DMS153 (cell line): ENCODE results near the gene EHD4.

ENCODE experiments used
- DNase-seq: peaks from one replicate; lab custom pipeline; 2025; lab: John Stamatoyannopoulos, UW

Gene EHD4

DNA sequence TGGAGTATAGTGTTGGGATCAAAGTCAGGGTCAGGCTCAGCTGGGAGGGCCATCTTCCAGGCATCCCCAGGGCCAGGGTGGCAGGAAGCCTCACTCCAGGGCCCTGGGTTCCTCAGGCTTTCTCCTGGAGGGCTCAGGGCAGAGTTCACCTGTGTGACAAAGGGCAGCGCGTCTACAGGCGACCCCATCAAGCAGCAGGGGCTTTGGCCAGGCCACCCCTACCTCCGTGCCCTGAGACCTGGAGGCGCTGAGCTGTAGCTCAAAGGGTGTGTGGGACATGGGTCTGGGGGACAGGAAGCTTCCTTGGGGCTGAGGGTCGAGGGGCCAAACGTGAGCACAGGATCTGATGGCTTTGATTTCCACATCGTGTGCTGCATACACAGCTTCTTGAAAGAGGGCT is 91.3 kb downstream of the EHD4 start:
- no peak for DNase-seq

DNA sequence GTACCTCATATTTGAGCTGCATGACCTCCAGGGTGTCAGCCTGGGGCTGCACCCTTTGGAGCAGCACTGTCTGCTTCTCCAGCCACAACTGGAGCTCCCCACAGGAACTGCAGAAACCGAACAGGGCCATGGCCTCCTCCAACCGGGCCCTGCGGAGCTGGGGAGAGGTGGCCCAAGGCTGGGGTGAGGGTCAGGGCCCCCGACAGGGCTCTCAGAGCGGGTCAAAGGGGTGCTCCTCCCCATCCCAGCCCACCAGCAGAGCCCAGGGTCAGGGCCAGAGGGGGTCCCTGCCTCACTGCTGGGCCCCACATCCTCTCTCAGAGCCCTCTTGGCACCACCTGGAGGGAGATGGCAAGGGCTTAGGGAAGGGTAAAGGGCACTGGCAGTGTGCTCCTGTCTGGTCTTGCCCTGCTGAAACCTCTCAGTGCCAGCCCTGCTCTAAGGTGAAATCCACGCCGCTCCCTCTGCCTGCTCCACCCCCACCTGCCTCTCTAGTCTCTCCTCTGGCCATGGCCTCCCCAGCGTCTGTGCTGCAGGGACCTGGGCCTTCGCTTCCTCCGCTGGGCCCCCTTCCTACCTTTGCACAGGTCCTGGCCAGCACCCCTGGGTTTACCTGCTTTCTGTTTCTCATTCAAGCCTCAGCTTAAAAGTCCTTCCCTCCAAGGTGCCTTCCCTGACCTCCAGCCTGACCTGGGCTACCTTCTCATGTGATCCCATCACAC is 92.0 kb downstream of the EHD4 start:
- DNase-seq = no peak

DNA sequence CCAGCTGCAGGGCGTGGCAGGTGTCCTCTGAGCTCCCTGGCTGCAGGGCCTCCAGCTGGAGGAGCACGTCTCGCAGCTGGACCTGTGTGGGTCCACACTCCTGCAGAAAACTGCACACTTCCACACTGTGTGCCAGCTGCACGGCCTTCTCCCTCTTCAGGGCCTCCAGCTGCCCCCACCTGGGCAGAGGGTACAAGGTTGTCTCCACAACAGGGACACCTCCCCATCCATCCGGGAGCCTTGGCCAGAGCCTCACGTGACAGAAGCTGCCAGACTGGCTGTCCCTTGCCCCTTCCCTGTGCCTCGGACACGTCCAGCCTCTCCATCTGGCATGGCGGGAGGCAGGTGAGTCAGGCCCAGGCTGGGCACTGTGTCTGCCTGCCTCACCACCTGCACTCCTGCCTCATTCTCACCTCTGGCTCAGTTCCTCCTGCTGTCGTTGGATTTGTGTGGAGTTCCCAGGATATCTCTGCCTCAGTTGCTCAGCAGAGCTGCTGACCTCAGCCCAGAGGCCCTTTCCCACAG is 93.0 kb downstream of the EHD4 start:
- DNase-seq = no peak

DNA sequence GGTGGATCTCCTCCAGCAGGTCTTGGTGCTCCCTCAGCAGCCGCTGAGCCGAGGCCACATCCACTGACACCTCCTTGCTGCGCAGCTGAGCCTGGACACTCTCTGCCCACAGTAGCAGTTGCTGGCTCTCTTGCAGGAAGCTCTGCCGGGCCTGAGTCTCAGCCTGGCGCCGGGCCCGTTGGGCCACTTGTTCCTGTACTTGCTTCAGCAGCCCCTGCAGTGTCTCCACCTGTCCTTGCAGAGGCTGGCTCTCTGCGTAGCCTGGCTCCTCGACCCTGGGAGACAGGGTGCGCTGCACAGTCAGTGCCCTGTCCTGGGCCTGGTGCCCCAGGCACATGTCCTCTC is 94.0 kb downstream of the EHD4 start:
- DNase-seq = no peak

DNA sequence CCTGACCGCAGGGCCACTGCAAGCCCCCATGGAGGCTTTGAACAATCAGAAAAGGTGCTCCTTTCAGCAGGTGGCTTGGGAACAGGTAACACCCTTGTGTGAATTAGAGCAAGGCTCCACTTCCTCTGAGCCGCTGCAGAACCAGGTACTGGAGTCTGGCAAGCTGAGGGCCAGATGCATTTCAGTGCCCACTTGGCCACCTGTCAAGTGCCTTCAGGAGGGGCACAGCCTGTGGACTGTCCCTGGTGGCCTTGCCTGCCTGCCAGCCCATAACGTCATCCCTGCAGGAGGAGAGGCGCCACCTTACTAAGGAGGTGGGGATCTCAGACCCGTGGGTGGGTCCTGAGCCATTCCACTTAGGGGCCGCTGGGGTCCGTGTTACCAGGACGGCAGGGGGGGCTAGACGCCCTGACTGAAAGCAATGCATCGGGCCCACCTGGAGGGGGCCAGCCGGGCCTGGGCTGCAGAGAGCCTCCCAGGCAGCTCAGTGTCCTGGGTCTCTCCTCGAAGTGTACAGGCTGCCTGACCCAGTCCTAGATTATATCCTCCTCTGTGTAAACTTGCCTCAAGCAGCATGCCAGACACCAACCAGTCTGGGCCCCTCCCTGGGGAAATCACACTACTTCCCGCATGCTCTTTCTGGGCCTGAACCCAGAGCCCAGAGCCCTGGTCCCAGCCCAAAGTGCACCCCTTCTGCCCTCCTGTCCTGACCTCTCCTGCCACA is 94.6 kb downstream of the EHD4 start:
- no peak for DNase-seq

DNA sequence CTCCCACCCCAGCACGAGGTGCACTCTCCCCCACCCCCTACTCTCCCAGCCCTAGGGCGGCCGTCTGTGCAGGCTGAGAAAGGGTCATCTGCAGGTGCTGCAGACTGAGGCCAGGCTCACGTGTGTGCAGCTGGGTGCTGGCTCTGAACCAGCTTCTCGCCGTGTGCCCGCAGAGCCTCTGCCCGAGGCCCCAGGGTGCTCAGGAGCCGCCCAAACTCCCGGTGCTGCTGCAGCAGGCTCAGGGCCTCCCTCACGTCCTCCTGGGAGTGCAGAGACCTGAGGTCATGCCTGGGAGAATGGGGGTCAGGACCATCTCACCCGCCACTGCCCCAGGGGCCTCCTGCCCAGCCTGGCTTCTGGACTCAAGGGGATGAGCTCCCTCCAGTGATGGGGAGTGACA is 95.7 kb downstream of the EHD4 start:
- DNase-seq = no peak

DNA sequence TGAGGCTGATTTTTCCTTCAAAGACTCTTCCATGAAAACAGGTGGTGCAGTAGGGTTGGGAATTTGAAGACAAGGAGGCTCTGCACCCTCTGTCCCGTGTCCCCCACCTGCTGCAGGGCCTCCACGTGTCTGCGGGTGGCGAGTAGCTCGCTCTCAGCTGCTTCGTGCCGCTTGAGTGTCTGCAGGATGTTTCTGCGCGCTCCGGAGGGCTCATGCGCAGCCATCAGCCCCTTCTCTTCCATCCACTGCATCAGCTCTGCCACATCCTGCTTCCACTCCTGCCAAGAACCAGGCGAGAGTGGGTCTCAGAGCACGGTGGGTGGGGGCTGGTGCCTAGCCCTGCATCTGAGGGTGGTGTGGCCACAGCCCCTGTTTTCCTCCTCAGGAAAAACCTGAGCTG is 96.3 kb downstream of the EHD4 start:
- no peak for DNase-seq

DNA sequence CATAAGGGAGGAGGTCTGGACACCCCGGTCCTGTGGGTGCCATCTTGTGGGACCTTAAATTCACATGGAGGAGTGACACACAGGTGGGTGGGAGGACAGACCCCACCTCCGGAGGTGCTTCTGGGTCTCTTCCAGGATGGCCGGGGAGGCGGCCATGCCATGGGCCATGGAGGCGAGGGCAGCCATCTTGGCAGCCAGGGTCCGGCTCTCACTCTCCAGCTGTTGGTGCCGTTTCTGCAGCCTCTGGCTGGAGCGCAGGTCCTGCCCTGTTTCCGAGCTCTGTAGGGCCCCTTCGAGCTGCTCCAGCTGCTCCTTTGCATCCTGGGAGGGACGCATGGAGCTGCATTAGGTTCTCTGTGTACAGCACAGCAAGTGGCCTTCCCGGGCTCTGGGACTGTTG is 97.6 kb downstream of the EHD4 start:
- no peak for DNase-seq

DNA sequence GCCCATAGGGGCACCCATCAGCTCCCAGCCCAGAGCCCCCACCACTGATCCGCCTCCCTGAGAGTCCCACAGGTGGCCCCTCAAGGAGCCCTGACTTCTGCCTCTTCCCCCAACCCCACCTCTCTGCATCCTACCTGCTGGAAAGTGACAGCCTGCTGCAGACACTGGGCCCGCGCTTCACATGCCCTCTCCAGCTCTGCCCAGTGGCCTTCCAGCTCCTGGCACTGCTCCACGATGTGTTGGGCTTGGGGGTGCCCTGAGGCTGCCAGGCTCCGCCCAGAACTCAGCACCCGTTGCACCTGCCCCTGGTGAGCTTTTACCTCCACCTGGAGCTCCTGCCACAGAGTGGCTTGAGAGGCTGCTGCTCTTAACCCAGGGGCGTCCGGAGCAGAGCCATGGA is 98.6 kb downstream of the EHD4 start:
- no peak for DNase-seq

DNA sequence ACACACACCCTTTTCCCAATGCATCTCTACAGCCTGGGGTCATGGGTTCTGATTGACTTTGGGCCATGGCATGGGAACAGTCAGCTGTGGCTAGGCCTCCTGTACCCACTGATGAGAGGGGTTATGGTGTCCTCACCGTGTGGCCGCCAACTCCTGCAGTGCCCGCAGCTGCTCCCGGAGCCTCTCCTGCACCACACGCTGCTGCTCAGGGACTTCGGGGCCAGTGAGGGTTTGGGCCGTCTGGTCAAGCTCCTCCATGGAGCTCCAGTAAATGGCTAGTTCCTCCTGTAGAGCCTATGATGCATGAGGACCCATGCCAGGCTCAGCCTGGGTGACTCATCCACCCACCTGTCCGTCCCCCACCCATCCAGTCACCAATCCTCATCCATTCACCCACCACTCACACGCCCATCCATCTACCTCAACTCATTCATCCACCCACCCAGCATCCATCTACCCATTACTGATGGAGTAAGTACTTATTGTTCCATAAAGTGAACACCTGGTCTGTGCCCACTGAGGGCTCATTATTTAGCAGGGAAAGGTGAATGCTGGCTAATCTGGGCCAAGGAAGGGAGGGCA is 100.1 kb downstream of the EHD4 start:
- DNase-seq = no peak

DNA sequence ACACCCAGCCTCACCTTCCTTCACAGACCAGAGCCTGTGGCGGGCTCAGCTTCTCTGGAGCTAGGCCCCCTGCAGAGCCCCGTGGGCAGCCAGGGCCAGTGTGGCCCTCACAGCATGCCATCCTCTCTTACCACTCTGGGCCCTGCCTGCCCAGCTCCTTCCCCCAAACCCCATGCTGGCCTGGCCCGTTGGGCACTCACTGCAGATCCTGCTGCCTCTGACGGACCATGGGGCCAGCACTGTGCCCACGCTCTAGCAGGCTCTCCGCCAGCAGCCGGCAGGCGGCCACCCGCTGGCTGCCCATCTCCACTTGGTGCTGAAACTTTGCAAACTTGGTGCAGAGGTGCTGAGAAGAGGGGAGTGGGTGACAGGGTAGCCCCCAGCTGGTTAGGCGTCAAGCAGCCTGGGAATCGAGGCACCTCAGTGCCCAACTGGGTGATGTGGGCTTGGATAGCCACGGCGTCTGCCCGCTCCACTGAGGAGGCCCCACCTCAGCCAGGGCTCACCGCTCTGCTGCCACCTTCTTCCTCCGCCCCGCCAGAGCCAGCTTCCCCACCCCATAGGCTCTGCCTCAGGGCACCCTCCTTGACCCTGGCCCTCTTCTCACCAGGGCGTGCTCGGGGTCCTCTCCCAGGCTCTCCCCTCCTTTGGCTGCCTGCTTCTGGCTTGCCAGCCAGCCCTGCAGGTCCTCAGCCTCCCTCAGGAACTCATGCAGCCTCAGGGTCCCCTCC is 101.0 kb downstream of the EHD4 start:
- DNase-seq = no peak

DNA sequence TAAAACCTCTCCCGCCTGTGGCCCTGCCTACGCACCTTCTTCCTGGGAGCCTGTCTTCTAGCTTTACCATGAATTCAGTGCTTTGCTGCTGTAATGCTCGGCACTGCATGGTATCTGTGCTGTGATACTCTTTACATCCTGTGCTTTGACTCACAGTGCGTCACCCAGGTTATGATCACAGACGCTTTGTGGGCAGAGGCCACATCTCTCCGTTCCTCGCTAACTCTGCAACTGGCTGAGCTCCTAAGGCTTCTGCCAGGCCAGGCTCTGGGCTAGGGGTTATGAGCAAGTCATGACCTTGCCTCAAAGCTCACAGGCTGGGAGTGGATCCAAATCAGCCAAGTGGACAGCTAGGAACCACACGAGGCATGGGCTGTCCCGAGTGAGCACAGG is 101.7 kb downstream of the EHD4 start:
- DNase-seq = no peak

DNA sequence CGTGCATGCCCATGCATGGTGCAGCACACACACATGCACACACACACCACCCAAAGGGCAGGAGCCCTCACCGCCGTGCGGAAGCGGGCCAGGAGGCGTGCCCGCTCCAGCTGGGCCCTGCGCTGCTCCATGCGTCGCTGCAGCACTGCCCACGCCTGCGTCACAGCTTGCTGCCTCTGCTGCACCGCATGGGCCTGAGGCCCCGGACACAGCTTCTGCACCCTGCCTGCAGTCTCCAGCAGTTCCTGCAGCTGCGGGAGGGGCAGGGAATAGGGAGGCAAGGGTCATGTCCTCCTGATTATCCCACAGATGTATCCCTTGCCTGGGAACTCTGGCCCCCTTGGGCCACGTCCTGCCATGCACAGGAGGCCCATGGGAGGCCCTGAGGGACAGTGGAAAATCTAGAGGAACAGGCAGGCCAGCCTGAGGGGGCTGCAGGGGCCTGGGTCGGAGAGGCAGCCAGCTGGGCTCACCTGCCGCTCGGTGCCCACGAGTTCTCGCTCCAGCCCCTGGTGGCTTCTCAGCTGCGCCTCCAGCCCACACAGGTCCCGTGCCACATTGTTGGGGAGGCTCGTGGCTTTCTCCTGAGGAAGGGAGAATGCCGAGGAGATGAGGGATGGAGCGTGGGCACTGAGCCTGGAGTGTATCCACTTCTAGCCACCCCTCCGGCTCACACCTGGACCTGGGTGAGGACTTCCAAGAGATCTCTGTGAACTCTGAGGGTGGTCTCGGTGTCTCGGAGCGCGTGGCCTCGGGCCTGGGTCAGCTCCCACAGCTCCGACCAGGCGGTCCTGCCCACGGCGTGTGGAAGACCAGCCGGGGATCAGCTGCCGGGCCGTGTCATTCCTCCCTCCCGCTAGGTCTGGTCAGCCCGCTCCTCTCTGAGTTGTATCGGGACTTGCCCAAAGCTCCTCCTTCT is 102.3 kb downstream of the EHD4 start:
- DNase-seq = no peak

DNA sequence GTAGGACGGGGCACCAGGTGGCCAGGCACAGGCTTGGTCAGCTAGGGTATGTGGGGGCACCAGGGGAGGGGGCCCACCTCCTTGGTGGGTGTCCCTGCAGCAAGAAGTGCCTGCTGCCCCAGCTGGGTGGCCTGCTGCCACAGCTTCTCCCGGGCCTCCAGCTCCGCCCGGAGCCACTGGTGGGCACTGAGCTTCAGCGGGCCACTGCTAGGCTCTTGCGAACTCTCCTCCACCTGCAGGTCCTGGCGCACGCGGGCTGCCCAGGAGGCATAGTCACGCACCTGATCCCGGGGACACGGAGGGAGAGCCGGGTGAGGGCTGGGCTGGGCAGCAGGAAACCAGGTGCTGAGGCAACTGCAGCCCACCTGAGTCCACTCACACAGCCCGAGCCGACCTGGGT is 104.0 kb downstream of the EHD4 start:
- DNase-seq = no peak

DNA sequence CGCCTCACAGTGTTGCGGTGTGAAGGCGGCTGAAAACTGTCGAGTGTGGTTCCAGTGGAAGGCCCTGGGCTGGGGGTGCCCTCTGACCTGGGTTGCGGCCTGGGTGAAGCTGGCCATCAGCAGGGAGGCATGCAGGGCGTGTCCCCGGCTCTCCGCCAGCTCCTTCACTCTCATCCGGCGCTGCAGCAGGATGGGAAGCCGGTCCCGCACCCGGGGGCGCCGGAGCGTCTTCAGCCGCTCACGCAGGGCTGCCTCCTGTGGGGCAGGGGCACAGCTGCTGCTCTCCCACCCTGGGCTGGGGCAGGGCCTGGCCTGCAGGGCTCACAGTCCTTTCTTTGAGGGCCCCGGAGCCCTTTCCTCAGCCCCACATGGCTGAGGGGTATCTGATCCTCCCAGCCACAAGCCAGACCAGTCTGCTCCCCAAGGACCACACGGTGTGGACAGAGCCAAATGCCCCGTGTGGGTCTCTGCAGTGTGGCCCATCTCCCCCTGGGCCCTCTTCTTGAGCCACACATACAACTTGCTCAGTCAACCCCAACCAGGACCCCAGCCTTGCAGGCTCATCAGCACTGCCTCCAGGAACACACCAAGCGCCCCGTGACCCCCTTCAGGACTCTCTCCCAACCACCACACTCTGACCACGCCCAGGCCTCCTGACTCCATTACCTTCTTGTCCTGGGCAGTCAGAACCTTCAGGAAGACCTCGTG is 105.3 kb downstream of the EHD4 start:
- DNase-seq = no peak

DNA sequence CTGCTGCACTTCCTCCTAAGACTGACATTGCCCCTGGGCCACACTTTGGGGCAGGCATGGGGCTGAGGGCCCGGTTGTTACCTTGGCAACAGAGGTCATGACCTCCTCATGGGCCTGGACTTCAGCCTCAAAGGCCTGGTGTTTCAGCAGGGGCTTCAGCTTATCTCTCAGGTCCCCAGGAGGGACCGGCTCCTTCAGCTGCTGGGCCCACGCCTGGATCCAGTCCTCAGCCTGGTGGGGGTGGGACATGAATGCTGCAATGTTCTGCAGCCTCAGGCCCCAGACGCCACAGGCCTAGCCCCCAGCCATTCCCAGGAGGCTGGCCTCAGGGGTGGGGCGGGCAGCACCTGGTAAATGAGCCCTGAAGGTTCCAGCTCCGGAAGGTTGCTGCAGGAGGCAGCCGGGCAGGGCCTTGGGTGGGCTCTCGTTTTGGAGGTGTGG is 106.1 kb downstream of the EHD4 start:
- DNase-seq = no peak

DNA sequence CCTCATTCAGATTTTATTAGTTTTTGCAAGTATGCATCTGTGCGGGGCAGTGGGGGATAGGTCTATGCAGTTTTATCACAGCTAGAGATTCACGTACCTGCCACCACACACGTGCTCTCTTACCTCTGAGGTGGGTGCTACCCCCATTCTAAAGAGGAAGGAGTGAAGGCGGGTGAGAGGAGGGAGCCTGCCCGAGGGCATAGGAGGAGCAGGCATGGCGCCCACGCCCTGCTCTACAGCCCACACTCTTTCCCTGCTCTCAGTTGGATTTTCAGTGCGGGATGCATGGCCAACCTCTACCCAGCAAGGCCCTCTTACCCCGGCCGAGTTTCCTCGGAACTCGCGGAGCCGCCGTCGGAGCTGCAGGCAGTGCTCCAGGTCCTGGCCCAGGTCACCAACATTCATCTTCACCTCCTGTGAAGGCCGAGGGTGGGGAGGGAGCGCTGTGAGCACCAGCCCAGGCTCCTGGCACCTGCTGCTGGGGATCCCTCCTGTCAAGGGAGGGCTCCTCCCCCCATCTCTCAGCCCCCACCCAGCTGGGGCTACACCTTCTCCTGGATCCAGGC is 106.8 kb downstream of the EHD4 start:
- DNase-seq = no peak

DNA sequence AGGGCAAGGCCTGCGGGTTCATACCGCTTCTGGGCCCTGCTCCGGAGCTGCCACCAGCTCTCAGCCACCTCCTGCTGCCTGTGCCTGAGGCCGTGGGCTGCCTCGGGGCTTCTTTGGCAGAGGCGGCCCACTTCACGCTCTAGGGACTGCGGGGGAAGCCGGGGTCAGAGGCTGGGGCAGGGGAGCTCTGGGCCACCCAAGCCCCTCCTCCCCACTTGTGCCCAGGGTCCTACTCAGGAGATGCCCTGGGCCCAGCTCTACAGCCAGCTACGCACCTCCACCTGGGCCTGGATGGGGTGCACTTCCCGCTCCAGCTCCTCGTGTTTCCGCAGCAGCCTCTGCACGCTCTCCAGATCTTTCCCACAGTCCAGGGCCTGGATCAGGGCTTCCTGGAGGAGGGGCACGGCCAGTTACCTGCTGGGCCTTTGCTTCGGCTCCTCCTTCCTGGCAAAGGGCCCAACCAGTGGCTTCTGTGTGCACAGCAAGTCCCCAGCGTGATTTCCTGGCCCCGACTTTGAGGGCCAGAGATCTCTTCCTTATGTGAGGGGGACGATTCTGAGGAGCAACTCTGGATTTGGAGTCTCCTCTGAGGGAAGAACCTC is 109.7 kb downstream of the EHD4 start:
- peak; percentile 77 for DNase-seq

DNA sequence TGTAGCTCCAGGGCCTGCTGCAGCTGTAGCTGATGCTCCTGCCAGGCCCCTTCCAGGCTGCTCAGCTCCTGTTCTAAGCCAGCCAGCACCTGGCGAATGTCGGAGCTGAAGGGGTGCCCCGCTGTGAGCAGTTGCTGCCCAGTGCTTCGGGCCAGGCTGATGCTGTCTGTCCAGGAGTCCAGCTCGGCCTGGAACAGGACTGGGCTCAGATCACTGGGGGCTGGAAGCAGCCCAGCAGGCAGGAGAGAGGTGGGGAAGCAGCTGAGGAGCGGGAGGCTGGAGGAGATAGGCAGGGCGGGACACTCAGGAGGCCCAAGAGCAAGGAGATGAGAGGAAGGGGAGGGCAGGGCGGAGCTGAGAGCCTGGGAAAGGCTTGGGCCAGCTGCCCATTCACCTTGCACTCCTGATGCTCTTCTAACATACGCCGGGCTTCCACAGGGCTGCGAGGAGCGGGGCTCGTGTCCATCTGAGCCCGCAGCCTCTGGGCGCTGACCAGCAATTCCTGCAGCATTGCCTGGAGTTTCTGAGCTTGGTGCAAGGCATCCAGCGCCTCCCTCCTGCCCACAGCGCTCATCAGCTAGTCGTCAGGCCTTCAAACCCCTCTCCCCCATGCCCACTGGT is 110.5 kb downstream of the EHD4 start:
- DNase-seq = no peak
